ENCODE data around the gene FHIT.

FHIT gene

DNA sequence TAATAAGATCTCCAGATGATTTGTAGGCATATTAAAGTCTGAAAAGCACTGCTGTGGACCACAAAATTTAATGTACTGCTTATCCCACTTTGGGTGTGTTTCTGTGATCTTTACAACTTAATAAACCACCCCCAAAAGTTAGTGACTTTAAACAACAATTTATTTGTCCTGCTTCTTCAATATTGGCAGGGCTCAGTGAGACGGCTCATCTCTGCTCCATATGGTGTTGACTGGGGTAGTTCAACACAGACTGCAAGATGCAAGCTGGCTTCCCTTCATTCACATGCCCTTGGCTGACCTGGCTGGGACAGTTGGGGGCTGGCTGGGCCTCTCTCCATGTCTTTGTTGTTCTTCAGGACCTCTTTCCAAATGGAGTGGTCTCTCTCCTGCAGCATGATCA is 337.8 kb downstream of the FHIT start:
- Histone ChIP-seq H4K8ac (ENCODE audit: low read depth, low read length) (no peak overlapping the region), H3K9ac (ENCODE audit: low read length) (no peak overlapping the region), H3K18ac (ENCODE audit: low read length) (no peak overlapping the region), H3K56ac (ENCODE audit: low read length) (no peak overlapping the region), H3K4me3 (ENCODE audit: low read length) (no peak overlapping the region), H3K4me1 (ENCODE audit: control insufficient read depth, low read depth, low read length) (no peaks in the 10 kb centered on the region), H3K27ac (ENCODE audit: low read depth, low read length) (no peak overlapping the region), H2AK5ac (ENCODE audit: low read length) (no peak overlapping the region), H3K79me2 (ENCODE audit: control insufficient read depth, insufficient read depth, low read length) (no peaks in the 10 kb centered on the region), H4K5ac (ENCODE audit: low read length) (no peak overlapping the region), H2BK5ac (ENCODE audit: low read length) (no peak overlapping the region), H3K23ac (ENCODE audit: low read length) (no peak overlapping the region), H3K27me3 (ENCODE audit: insufficient read depth, low read length, poor library complexity) (no peaks in the 10 kb centered on the region), H2BK15ac (replicated peaks; ENCODE audit: low read depth) (no peak overlapping the region), H3K4me2 (ENCODE audit: low read length) (no peak overlapping the region), H3K4ac (ENCODE audit: low read depth, low read length) (no peak overlapping the region), H2BK120ac (ENCODE audit: low read depth, low read length) (no peak overlapping the region), H3K79me1 (ENCODE audit: low read length) (no peaks in the 10 kb centered on the region), H3K36me3 (ENCODE audit: control insufficient read depth, insufficient read depth, low read length) (no peaks in the 10 kb centered on the region)
- WGBS (ENCODE audit: extremely low coverage, insufficient coverage, low lambda C conversion rate): no CpG with 5 or more reads among the region's 1 CpG
- DNase-seq: no peak

DNA sequence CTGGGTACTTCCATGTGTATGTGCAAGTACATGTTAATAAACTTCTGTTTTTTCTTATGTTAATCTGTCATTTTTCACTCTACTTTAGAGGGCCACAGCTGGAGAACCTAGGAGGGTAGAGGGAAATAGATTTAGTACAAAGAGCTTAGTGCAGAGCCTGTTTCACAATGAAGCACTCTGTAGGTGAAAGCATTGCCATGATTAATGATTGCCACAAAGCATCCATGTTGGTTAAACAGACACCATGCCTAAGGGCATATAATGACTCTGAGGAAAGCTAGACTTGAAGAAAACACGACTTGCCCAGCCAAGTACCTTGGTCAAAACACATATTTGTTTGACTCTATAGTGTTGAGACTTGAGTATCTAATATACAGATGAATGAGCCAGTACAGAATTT is 338.4 kb downstream of the FHIT start:
- Histone ChIP-seq H3K4me1 (ENCODE audit: control insufficient read depth, low read depth, low read length) (no peaks in the 10 kb centered on the region), H3K27me3 (ENCODE audit: insufficient read depth, low read length, poor library complexity) (no peaks in the 10 kb centered on the region), H2BK15ac (replicated peaks; ENCODE audit: low read depth) (no peak overlapping the region), H3K18ac (ENCODE audit: low read length) (no peak overlapping the region), H3K23ac (ENCODE audit: low read length) (no peak overlapping the region), H3K4ac (ENCODE audit: low read depth, low read length) (no peak overlapping the region), H3K4me2 (ENCODE audit: low read length) (no peak overlapping the region), H3K27ac (ENCODE audit: low read depth, low read length) (no peak overlapping the region), H3K79me2 (ENCODE audit: control insufficient read depth, insufficient read depth, low read length) (no peaks in the 10 kb centered on the region), H3K36me3 (ENCODE audit: control insufficient read depth, insufficient read depth, low read length) (no peaks in the 10 kb centered on the region), H3K9ac (ENCODE audit: low read length) (no peak overlapping the region), H2BK5ac (ENCODE audit: low read length) (no peak overlapping the region), H3K56ac (ENCODE audit: low read length) (no peak overlapping the region), H3K79me1 (ENCODE audit: low read length) (no peaks in the 10 kb centered on the region), H2BK120ac (ENCODE audit: low read depth, low read length) (no peak overlapping the region), H3K4me3 (ENCODE audit: low read length) (no peak overlapping the region), H4K8ac (ENCODE audit: low read depth, low read length) (no peak overlapping the region), H2AK5ac (ENCODE audit: low read length) (no peak overlapping the region), H4K5ac (ENCODE audit: low read length) (no peak overlapping the region)
- no peak for DNase-seq
- WGBS (ENCODE audit: extremely low coverage, insufficient coverage, low lambda C conversion rate): no CpG with 5 or more reads among the region's 1 CpG

DNA sequence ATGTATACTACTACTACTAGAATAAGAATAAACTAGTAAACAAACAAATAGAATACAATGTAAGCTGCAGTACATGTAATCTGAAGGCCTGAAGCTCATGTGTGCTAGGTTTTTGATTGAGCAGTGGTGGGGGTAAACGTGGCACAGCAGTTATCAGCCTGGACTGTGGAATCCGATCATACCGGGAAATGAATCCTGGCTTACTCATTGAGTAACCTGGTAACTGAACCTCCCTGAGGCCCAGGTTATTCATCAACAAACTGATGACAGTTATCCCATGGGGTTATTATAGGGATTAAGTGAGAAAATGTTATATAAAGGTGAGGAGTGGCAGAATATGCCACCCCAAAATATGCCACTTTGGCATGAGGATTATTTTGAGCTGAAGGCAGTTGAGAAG is 339.1 kb downstream of the FHIT start:
- Histone ChIP-seq H3K4me3 (ENCODE audit: low read length) (no peak overlapping the region), H3K23ac (ENCODE audit: low read length) (no peak overlapping the region), H3K9ac (ENCODE audit: low read length) (no peak overlapping the region), H3K56ac (ENCODE audit: low read length) (no peak overlapping the region), H3K4ac (ENCODE audit: low read depth, low read length) (no peak overlapping the region), H3K4me2 (ENCODE audit: low read length) (no peak overlapping the region), H3K18ac (ENCODE audit: low read length) (no peak overlapping the region), H3K36me3 (ENCODE audit: control insufficient read depth, insufficient read depth, low read length) (no peaks in the 10 kb centered on the region), H3K79me1 (ENCODE audit: low read length) (no peaks in the 10 kb centered on the region), H3K27me3 (ENCODE audit: insufficient read depth, low read length, poor library complexity) (no peaks in the 10 kb centered on the region), H4K8ac (ENCODE audit: low read depth, low read length) (no peak overlapping the region), H2AK5ac (ENCODE audit: low read length) (no peak overlapping the region), H2BK5ac (ENCODE audit: low read length) (no peak overlapping the region), H3K4me1 (ENCODE audit: control insufficient read depth, low read depth, low read length) (no peaks in the 10 kb centered on the region), H2BK120ac (ENCODE audit: low read depth, low read length) (no peak overlapping the region), H3K27ac (ENCODE audit: low read depth, low read length) (no peak overlapping the region), H2BK15ac (replicated peaks; ENCODE audit: low read depth) (no peak overlapping the region), H4K5ac (ENCODE audit: low read length) (no peak overlapping the region), H3K79me2 (ENCODE audit: control insufficient read depth, insufficient read depth, low read length) (no peaks in the 10 kb centered on the region)
- DNase-seq: no peak
- WGBS (ENCODE audit: extremely low coverage, insufficient coverage, low lambda C conversion rate): no CpG with 5 or more reads among the region's 3 CpGs

DNA sequence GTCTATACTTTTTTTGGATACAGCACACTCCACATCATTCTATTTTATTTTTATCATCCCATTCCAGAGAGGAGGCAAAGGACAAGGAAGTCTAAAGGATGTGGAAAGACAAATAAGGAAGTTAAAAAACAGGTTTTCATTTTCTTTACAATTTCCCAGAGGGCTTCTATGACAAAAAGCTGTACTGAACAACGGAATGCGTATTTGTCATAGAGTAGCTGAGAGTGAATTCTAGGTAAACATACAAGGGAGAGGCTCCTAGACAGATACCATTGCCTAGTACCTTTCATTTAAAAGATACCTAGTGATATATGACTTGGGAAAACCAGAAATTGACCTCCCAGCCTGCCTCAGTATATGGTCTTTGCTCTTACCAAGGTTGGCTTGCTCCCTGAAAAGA is 341.7 kb downstream of the FHIT start:
- H2BK5ac ChIP-seq (ENCODE audit: low read length): no peak overlapping the region
- no peak overlapping the region for H3K4me2 ChIP-seq (ENCODE audit: low read length)
- no peak overlapping the region for H3K23ac ChIP-seq (ENCODE audit: low read length)
- H3K27me3 ChIP-seq (ENCODE audit: insufficient read depth, low read length, poor library complexity): no peaks in the 10 kb centered on the region
- H3K79me1 ChIP-seq (ENCODE audit: low read length): no peaks in the 10 kb centered on the region
- no peak overlapping the region for H4K8ac ChIP-seq (ENCODE audit: low read depth, low read length)
- H4K5ac ChIP-seq (ENCODE audit: low read length): no peak overlapping the region
- H3K4ac ChIP-seq (ENCODE audit: low read depth, low read length): no peak overlapping the region
- no peaks in the 10 kb centered on the region for H3K36me3 ChIP-seq (ENCODE audit: control insufficient read depth, insufficient read depth, low read length)
- no peak overlapping the region for H3K27ac ChIP-seq (ENCODE audit: low read depth, low read length)
- no peak overlapping the region for H3K9ac ChIP-seq (ENCODE audit: low read length)
- H2AK5ac ChIP-seq (ENCODE audit: low read length): no peak overlapping the region
- no peak overlapping the region for H2BK15ac ChIP-seq (replicated peaks; ENCODE audit: low read depth)
- no peak overlapping the region for H3K56ac ChIP-seq (ENCODE audit: low read length)
- no peaks in the 10 kb centered on the region for H3K79me2 ChIP-seq (ENCODE audit: control insufficient read depth, insufficient read depth, low read length)
- no peak overlapping the region for H2BK120ac ChIP-seq (ENCODE audit: low read depth, low read length)
- no peak overlapping the region for H3K4me3 ChIP-seq (ENCODE audit: low read length)
- no peaks in the 10 kb centered on the region for H3K4me1 ChIP-seq (ENCODE audit: control insufficient read depth, low read depth, low read length)
- no peak for DNase-seq
- no peak overlapping the region for H3K18ac ChIP-seq (ENCODE audit: low read length)
- no CpG with 5 or more reads among the region's 2 CpGs for WGBS (ENCODE audit: extremely low coverage, insufficient coverage, low lambda C conversion rate)

DNA sequence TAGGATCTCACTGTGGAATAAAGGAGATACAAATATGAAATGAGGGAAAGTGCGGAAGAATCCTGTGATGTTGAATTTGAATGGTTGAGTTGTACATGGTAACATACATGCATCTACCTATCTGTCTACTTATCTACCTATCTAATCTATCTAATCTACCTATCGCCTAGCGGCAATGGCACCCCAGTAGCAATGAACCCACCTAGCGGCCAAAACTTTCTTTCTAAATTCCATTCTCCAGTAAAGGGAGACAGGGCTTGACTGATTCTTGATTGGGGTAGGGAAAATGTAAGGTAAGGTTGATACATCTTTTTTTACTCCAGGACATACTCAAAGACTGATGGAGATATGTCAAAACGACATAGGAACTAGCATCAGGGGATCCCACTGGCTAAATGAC is 345.0 kb downstream of the FHIT start:
- H2BK120ac ChIP-seq (ENCODE audit: low read depth, low read length): no peak overlapping the region
- H2BK5ac ChIP-seq (ENCODE audit: low read length): no peak overlapping the region
- no peaks in the 10 kb centered on the region for H3K4me1 ChIP-seq (ENCODE audit: control insufficient read depth, low read depth, low read length)
- H3K9ac ChIP-seq (ENCODE audit: low read length): no peak overlapping the region
- H2BK15ac ChIP-seq (replicated peaks; ENCODE audit: low read depth): no peak overlapping the region
- H3K27me3 ChIP-seq (ENCODE audit: insufficient read depth, low read length, poor library complexity): no peaks in the 10 kb centered on the region
- peak; percentile 12 for DNase-seq
- H3K27ac ChIP-seq (ENCODE audit: low read depth, low read length): no peak overlapping the region
- no peaks in the 10 kb centered on the region for H3K36me3 ChIP-seq (ENCODE audit: control insufficient read depth, insufficient read depth, low read length)
- H4K8ac ChIP-seq (ENCODE audit: low read depth, low read length): no peak overlapping the region
- H3K18ac ChIP-seq (ENCODE audit: low read length): no peak overlapping the region
- no peak overlapping the region for H3K4me3 ChIP-seq (ENCODE audit: low read length)
- WGBS (ENCODE audit: extremely low coverage, insufficient coverage, low lambda C conversion rate): no CpG with 5 or more reads among the region's 5 CpGs
- H4K5ac ChIP-seq (ENCODE audit: low read length): no peak overlapping the region
- H3K4me2 ChIP-seq (ENCODE audit: low read length): no peak overlapping the region
- H3K4ac ChIP-seq (ENCODE audit: low read depth, low read length): no peak overlapping the region
- H3K79me1 ChIP-seq (ENCODE audit: low read length): no peaks in the 10 kb centered on the region
- H3K56ac ChIP-seq (ENCODE audit: low read length): no peak overlapping the region
- no peak overlapping the region for H2AK5ac ChIP-seq (ENCODE audit: low read length)
- no peaks in the 10 kb centered on the region for H3K79me2 ChIP-seq (ENCODE audit: control insufficient read depth, insufficient read depth, low read length)
- no peak overlapping the region for H3K23ac ChIP-seq (ENCODE audit: low read length)

DNA sequence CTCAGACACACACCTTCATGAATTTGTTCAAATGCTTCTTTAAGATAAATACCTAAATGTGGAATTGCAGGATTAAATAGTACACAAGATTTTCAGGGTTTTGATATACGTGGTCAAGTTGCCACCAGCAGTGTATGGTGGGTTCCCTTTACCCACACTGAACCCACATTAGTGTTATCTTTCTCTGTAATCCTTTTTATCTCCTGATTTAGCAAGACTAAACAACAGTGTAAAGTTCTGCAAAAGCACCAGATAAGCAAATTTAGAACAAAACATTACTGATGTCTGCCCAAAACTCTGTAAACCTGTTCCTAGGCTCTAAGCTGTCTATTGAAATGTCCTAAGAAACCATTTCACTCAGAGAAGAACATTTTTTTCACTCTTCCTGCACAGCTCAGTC is 352.9 kb downstream of the FHIT start:
- Histone ChIP-seq H3K4me3 (ENCODE audit: low read length) (no peak overlapping the region), H2BK15ac (replicated peaks; ENCODE audit: low read depth) (no peak overlapping the region), H3K27ac (ENCODE audit: low read depth, low read length) (no peak overlapping the region), H3K4me1 (ENCODE audit: control insufficient read depth, low read depth, low read length) (no peaks in the 10 kb centered on the region), H2BK120ac (ENCODE audit: low read depth, low read length) (no peak overlapping the region), H3K27me3 (ENCODE audit: insufficient read depth, low read length, poor library complexity) (no peaks in the 10 kb centered on the region), H3K9ac (ENCODE audit: low read length) (no peak overlapping the region), H2AK5ac (ENCODE audit: low read length) (no peak overlapping the region), H3K4me2 (ENCODE audit: low read length) (no peak overlapping the region), H2BK5ac (ENCODE audit: low read length) (no peak overlapping the region), H4K8ac (ENCODE audit: low read depth, low read length) (no peak overlapping the region), H4K5ac (ENCODE audit: low read length) (no peak overlapping the region), H3K18ac (ENCODE audit: low read length) (peak overlapping the region; percentile 18), H3K23ac (ENCODE audit: low read length) (no peak overlapping the region), H3K4ac (ENCODE audit: low read depth, low read length) (no peak overlapping the region), H3K79me2 (ENCODE audit: control insufficient read depth, insufficient read depth, low read length) (no peaks in the 10 kb centered on the region), H3K56ac (ENCODE audit: low read length) (no peak overlapping the region), H3K36me3 (ENCODE audit: control insufficient read depth, insufficient read depth, low read length) (no peaks in the 10 kb centered on the region), H3K79me1 (ENCODE audit: low read length) (no peaks in the 10 kb centered on the region)
- no CpG with 5 or more reads among the region's 1 CpG for WGBS (ENCODE audit: extremely low coverage, insufficient coverage, low lambda C conversion rate)
- DNase-seq: peak; percentile 29
